ENCODE results near the gene MYCBPAP. TPM values are rescaled to one million over a fixed set of nuclear protein-coding genes. Genes with fewer than 3 reads are reported as not detected.

Gene MYCBPAP
- total and polyA plus RNA-seq, 2 donors (not counting 1 experiment from before 2014, with no cell fraction given), result 0.16 to 3.0 TPM

GRCh38 chr17:50505591-50506130 is 2.6 kb upstream of the MYCBPAP start:
- no peaks in the 10 kb centered on the region for H3K9me3 ChIP-seq (ENCODE audit: control insufficient read depth, insufficient read depth, low read depth, low read length)
- no peaks in the 10 kb centered on the region for H3K36me3 ChIP-seq (ENCODE audit: control insufficient read depth, insufficient read depth, low read length)
- no peak for TF ChIP-seq EZH2 (IDR thresholded peaks at IDR 0.05; ENCODE audit: low read length, missing control alignments)
- TF ChIP-seq, protein P1, sequence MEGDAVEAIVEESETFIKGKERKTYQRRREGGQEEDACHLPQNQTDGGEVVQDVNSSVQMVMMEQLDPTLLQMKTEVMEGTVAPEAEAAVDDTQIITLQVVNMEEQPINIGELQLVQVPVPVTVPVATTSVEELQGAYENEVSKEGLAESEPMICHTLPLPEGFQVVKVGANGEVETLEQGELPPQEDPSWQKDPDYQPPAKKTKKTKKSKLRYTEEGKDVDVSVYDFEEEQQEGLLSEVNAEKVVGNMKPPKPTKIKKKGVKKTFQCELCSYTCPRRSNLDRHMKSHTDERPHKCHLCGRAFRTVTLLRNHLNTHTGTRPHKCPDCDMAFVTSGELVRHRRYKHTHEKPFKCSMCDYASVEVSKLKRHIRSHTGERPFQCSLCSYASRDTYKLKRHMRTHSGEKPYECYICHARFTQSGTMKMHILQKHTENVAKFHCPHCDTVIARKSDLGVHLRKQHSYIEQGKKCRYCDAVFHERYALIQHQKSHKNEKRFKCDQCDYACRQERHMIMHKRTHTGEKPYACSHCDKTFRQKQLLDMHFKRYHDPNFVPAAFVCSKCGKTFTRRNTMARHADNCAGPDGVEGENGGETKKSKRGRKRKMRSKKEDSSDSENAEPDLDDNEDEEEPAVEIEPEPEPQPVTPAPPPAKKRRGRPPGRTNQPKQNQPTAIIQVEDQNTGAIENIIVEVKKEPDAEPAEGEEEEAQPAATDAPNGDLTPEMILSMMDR (conservative IDR thresholded peaks at IDR 0.05 in 1 of 2, IDR thresholded peaks at IDR 0.05 in 1 of 2; ENCODE audit: low read depth in 1 of 2, low read length in 2 of 2), result no peak
- no peak overlapping the region for H3K4me2 ChIP-seq (ENCODE audit: extremely low read depth, insufficient read depth, low read length)
- H3K9ac ChIP-seq (ENCODE audit: insufficient read depth, low read length), result no peak overlapping the region
- no peak overlapping the region for H2AFZ ChIP-seq (ENCODE audit: low read length)
- H3K4me1 ChIP-seq (ENCODE audit: control insufficient read depth, extremely low read depth, insufficient read depth, low read length), result no peaks in the 10 kb centered on the region
- H3K27me3 ChIP-seq (ENCODE audit: control insufficient read depth, insufficient read depth, low read length), result no peaks in the 10 kb centered on the region
- no peak overlapping the region for H3K27ac ChIP-seq (ENCODE audit: insufficient read depth, low read length)
- H3K4me3 ChIP-seq (replicated peaks in 1 of 4; ENCODE audit: control extremely low read depth in 1 of 4, insufficient read depth in 1 of 4, low read depth in 3 of 4, low read length in 4 of 4), result no peak overlapping the region
- DNase-seq (ENCODE audit: low read depth in 2 of 2), result no peak
- no peaks in the 10 kb centered on the region for H4K20me1 ChIP-seq (ENCODE audit: control insufficient read depth, extremely low read depth, insufficient read depth, low read length)
- no peaks in the 10 kb centered on the region for H3K79me2 ChIP-seq (ENCODE audit: control insufficient read depth, insufficient read depth, low read length)

GRCh38 chr17:50506298-50506697 is 1.9 kb upstream of the MYCBPAP start:
- no peaks in the 10 kb centered on the region for H3K4me1 ChIP-seq (ENCODE audit: control insufficient read depth, extremely low read depth, insufficient read depth, low read length)
- no peaks in the 10 kb centered on the region for H3K36me3 ChIP-seq (ENCODE audit: control insufficient read depth, insufficient read depth, low read length)
- no peaks in the 10 kb centered on the region for H3K27me3 ChIP-seq (ENCODE audit: control insufficient read depth, insufficient read depth, low read length)
- no peaks in the 10 kb centered on the region for H4K20me1 ChIP-seq (ENCODE audit: control insufficient read depth, extremely low read depth, insufficient read depth, low read length)
- no peak for DNase-seq (ENCODE audit: low read depth in 2 of 2)
- H2AFZ ChIP-seq (ENCODE audit: low read length), result no peak overlapping the region
- TF ChIP-seq, protein P1 (conservative IDR thresholded peaks at IDR 0.05 in 1 of 2, IDR thresholded peaks at IDR 0.05 in 1 of 2; ENCODE audit: low read depth in 1 of 2, low read length in 2 of 2), result no peak
- TF ChIP-seq EZH2 (IDR thresholded peaks at IDR 0.05; ENCODE audit: low read length, missing control alignments), result no peak
- H3K27ac ChIP-seq (ENCODE audit: insufficient read depth, low read length), result no peak overlapping the region
- no peak overlapping the region for H3K4me3 ChIP-seq (replicated peaks in 1 of 4; ENCODE audit: control extremely low read depth in 1 of 4, insufficient read depth in 1 of 4, low read depth in 3 of 4, low read length in 4 of 4)
- no peaks in the 10 kb centered on the region for H3K79me2 ChIP-seq (ENCODE audit: control insufficient read depth, insufficient read depth, low read length)
- H3K9me3 ChIP-seq (ENCODE audit: control insufficient read depth, insufficient read depth, low read depth, low read length), result no peaks in the 10 kb centered on the region
- H3K4me2 ChIP-seq (ENCODE audit: extremely low read depth, insufficient read depth, low read length), result no peak overlapping the region
- H3K9ac ChIP-seq (ENCODE audit: insufficient read depth, low read length), result no peak overlapping the region

GRCh38 chr17:50508573-50509460 is 578 bp downstream of the MYCBPAP start:
- peak overlapping the region; percentile 65 for H3K27ac ChIP-seq (ENCODE audit: insufficient read depth, low read length)
- peak overlapping the region; percentile 70 for H3K9ac ChIP-seq (ENCODE audit: insufficient read depth, low read length)
- no peaks in the 10 kb centered on the region for H4K20me1 ChIP-seq (ENCODE audit: control insufficient read depth, extremely low read depth, insufficient read depth, low read length)
- no peaks in the 10 kb centered on the region for H3K4me1 ChIP-seq (ENCODE audit: control insufficient read depth, extremely low read depth, insufficient read depth, low read length)
- H2AFZ ChIP-seq (ENCODE audit: low read length), result peak overlapping the region; percentile 86
- TF ChIP-seq, protein P1 (conservative IDR thresholded peaks at IDR 0.05 in 1 of 2, IDR thresholded peaks at IDR 0.05 in 1 of 2; ENCODE audit: low read depth in 1 of 2, low read length in 2 of 2), result no peak
- TF ChIP-seq EZH2 (IDR thresholded peaks at IDR 0.05; ENCODE audit: low read length, missing control alignments), result no peak
- H3K4me3 ChIP-seq (replicated peaks in 1 of 4; ENCODE audit: control extremely low read depth in 1 of 4, insufficient read depth in 1 of 4, low read depth in 3 of 4, low read length in 4 of 4), result peak overlapping the region; percentile 28 to 60 (median 56)
- H3K9me3 ChIP-seq (ENCODE audit: control insufficient read depth, insufficient read depth, low read depth, low read length), result no peaks in the 10 kb centered on the region
- H3K36me3 ChIP-seq (ENCODE audit: control insufficient read depth, insufficient read depth, low read length), result no peaks in the 10 kb centered on the region
- no peaks in the 10 kb centered on the region for H3K27me3 ChIP-seq (ENCODE audit: control insufficient read depth, insufficient read depth, low read length)
- DNase-seq (ENCODE audit: low read depth in 2 of 2), result no peak
- no peaks in the 10 kb centered on the region for H3K79me2 ChIP-seq (ENCODE audit: control insufficient read depth, insufficient read depth, low read length)
- H3K4me2 ChIP-seq (ENCODE audit: extremely low read depth, insufficient read depth, low read length), result peak overlapping the region; percentile 86
